HG03354 (cell line): ENCODE measurements around the gene U2AF1.
"Not testable (repeated sequence)": the region's sequence is repeated elsewhere in the genome, so short reads cannot be mapped to it uniquely, and the experiment has no call there.

Experiments used
- ATAC-seq: cut with Tn5 transposase; IDR thresholded peaks from one replicate; pipeline ENCODE4 v1.9.1; 2021; ENCODE audit warnings: mild to moderate bottlenecking; ENCODE audit not compliant: unreplicated experiment, poor library complexity, severe bottlenecking

U2AF1 gene

DNA sequence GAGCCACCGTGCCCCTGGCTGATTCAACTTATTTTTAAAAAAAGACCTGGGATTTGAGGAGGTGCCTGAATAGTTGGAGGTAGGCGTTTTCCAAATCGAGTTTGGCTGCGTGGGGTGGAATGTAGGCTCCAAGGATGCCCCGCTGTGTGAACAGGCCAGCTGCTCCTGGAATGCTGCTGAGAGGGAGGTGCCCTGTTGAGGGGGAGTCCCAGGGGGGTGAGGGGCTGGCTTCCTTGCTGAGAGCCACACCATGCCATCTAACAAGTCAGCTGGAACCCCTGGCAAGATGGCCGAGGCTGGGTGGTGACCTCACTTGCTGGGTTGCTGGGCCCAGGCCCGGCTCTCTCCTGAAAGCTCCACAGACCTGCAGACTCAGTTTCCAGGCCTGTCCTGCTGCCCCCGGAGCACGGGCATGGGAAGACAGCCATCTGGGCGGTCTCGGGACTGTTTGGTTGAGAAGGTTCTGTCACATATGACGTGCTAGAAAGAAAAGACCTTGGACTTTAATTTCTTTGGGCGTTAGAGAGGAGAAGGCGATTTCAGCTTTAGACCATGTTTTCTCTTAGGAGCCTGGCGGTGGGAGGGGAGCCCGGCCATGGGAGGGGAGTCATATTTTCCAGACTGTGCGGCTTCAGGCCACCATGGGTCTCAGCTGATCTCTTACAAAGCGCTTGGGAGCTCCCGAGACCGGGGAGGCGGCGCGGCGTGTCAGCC lies 24.6 kb downstream of the U2AF1 start:
- ATAC-seq, result not testable (repeated sequence)

GRCh38 chr21:43076643-43077042 lies 30.7 kb downstream of the U2AF1 start:
- ATAC-seq, result not testable (repeated sequence)

GRCh38 chr21:43076023-43076637 lies 31.2 kb downstream of the U2AF1 start:
- ATAC-seq, result not testable (repeated sequence)

- not testable (repeated sequence) for ATAC-seq
These were observed 32.0 kb downstream of the U2AF1 start, which contains the start of gene CBS for GRCh38 chr21:43075170-43076022. CBS (minus strand) TSS chr21:43075835; CDS start chr21:43072193, 3,642 bp downstream.

GRCh38 chr21:43074401-43075169 lies 32.8 kb downstream of the U2AF1 start:
- ATAC-seq, result not testable (repeated sequence)

DNA sequence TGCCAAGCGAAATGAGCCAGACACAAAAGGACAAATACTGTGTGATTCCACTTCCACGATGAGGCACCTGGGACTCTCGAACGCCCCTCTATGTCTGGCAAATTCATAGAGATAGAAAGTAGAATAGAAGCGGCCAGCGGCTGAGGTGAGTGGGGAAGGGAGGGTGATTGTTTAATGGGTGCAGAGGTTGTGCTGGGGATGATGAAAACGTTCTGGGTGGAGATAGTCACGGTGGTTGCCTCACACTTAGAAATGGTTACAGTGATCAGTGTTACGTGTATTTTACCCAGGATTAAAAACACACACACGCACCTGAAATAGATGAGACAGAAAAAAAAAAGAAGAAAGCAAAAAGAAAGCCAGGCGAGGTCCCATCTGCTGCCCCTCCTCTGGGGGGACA lies 34.6 kb downstream of the U2AF1 start:
- not testable (repeated sequence) for ATAC-seq

DNA sequence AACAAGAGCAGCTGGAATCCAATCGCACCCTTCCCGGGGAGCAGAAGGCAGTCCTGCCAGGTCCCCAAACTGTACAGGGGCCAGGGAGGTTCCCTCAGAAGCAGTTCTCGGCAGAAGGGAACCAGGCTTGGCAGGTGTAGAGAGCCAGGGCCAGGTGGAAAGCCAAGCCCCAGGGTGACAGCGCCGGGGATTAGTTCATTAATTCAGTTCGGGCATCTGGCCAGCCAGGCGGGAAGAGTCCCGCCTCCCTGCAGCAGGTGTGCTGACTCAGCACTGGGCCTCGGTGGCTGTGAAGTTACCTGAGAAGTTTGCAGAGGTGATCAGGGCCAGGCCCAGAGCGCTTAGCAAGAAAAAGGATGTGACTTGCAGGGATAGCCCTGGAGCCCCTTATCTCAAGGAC lies 37.7 kb downstream of the U2AF1 start:
- ATAC-seq, result not testable (repeated sequence)

DNA sequence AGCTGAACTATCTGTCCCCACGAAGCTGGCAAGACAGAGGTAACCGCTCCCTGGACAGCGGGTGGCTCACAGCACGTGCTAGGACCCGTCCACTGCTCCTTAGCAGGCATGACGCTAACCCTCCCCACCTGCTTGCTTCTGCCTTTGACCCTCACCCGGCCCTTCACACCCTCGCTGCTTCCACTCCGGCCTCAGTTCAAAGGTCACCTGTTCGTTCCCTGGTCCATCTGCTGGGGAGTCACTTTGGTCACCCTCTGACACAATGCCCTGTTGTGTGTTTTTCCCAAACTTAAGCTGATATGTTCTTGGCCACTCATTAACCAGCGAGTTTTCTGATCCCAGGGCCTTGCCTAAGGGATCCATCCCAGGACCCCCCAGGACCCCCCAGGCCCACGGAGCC lies 39.3 kb downstream of the U2AF1 start:
- not testable (repeated sequence) for ATAC-seq

GRCh38 chr21:43066690-43067089 lies 40.7 kb downstream of the U2AF1 start:
- not testable (repeated sequence) for ATAC-seq

GRCh38 chr21:43065991-43066390 lies 41.4 kb downstream of the U2AF1 start:
- not testable (repeated sequence) for ATAC-seq

GRCh38 chr21:43064265-43064917 lies 43.0 kb downstream of the U2AF1 start:
- not testable (repeated sequence) for ATAC-seq

GRCh38 chr21:43062955-43063664 lies 44.3 kb downstream of the U2AF1 start:
- not testable (repeated sequence) for ATAC-seq

GRCh38 chr21:43053112-43053511 lies 54.3 kb downstream of the U2AF1 start:
- not testable (repeated sequence) for ATAC-seq

DNA sequence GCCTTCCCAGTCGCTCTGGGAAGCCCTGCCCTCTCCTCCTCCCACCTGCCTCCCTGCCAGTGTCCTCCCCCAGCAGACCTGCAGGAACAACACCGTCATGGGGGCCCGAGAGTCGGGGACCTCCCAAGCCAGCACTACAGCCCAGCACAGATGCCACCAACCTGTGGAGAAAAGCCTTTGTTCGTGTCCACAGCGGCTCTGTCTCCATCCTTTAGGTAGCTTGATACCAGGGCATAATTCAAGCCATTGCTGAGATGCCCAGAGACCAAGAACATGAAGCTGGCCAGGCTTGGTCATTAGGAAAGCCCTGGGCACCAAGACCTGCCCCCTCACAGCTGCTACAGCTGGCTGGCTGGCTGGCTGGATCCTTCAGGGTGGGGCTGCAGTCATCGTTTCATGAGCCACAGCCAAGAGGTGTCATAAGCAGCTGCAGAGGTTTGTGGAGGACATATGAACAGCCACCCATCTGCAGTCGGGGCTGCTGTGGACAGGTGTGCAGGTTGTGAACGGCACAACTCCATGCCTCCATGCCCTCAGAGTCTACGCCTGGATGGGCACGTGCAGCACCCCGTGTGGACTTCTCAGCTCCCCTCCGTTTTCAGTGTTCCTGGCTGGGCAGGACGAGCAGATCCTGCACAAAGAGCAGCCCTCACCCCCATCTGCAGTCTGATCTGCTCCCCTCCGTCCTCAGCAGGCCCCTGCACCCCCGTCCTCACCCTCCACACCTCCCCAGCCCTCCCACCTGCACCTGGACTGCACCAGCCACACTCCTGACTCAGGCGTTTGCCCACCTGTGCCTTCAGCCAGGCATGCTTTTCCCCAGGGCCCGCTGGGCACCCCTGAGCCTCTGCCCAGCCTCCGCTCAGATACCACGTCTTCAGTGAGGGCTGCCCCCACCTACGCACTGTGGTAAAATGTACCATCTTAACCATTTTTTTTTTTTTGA lies 61.2 kb downstream of the U2AF1 start:
- ATAC-seq, result not testable (repeated sequence)

- ATAC-seq, result not testable (repeated sequence)
These were observed 62.0 kb downstream of the U2AF1 start for GRCh38 chr21:43045165-43045875.

DNA sequence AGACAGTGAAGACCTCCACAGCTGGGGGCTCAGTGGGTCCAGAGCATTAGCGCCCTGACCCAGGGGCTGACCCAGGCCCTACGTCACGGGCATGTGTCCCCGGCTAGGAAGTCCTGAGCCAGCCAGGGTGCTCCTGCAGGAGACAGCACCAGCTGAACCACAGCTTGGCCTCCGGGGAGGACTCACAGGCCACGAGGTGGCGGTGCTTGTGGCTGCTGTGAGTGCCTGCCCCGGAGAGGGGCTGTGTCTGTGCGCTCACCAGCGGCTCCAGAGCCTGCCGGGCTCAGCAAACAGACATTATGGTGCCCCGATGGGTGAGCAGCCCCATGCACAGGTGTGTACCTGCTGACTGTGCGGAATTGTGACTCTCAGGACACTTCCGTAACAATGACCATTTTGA lies 62.8 kb downstream of the U2AF1 start:
- not testable (repeated sequence) for ATAC-seq

DNA sequence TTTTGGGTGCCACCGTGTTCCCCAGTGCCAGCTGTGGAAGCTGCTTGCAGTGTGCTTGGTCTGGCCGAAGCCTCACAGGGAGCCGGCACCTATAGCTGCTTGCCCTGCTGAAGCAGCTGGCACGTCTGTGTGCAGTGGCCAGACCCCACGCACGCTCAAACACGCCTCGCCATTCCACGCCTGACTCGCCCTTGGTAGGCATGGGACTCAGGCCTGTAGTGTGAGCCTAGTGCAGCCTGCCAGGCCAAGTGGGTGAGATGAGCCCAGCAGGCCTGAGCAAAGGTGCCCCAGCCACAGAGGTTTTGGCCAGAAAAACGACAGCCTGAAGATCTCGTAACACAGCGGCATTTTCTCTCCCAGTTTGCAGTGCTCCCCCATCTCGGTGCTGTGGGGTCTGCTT lies 64.1 kb downstream of the U2AF1 start:
- ATAC-seq, result not testable (repeated sequence)
